CD14-positive monocyte (primary cell): ENCODE results near the gene ANGPTL7. TPM values are rescaled to one million over a fixed set of nuclear protein-coding genes. Genes with fewer than 3 reads are reported as not detected.
"Not testable (repeated sequence)": the region's sequence is repeated elsewhere in the genome, so short reads cannot be mapped to it uniquely, and the experiment has no call there.

Source experiments
- DNase-seq, 3 donors: peaks; one replicate each; pipeline ENCODE4 v3.0.0-alpha.2; 2011 to 2022
- H2AFZ ChIP-seq: 2 replicates; pipeline ENCODE4 v1.6.0; 2012; ENCODE audit warnings: mild to moderate bottlenecking, low read depth, low read length, inconsistent platforms; ENCODE audit not compliant: insufficient read depth, poor library complexity, severe bottlenecking
- H3K27ac ChIP-seq, 2 donors: 1 replicate in 1 of 2; 2 replicates in 1 of 2; pipeline ENCODE4 v1.5.1; 2012 to 2013; ENCODE audit warnings: low read length in 2 of 2, control low read depth in 1 of 2, inconsistent platforms in 1 of 2, low read depth in 1 of 2, mild to moderate bottlenecking in 1 of 2
- H3K27me3 ChIP-seq, 2 donors: one replicate each; pipeline versions ENCODE4 v1.6.0 to v1.6.1; 2011 to 2013; ENCODE audit warnings: low read length in 2 of 2; ENCODE audit not compliant: control insufficient read depth in 2 of 2, insufficient read depth in 2 of 2
- H3K36me3 ChIP-seq, 2 donors: replicated peaks in 1 of 2; 1 replicate in 1 of 2; 2 replicates in 1 of 2; pipeline versions ENCODE4 v1.5.1 to v1.6.1; 2012 to 2013; ENCODE audit warnings: low read length in 2 of 2, control low read depth in 1 of 2, inconsistent platforms in 1 of 2, mild to moderate bottlenecking in 1 of 2; ENCODE audit not compliant: insufficient read depth in 2 of 2, control insufficient read depth in 1 of 2
- H3K4me1 ChIP-seq, 2 donors: 1 replicate in 1 of 2; 2 replicates in 1 of 2; pipeline versions ENCODE4 v1.5.1 to v1.6.1; 2012 to 2013; ENCODE audit warnings: low read length in 2 of 2, control low read depth in 1 of 2, inconsistent platforms in 1 of 2, mild to moderate bottlenecking in 1 of 2, moderate library complexity in 1 of 2; ENCODE audit not compliant: insufficient read depth in 2 of 2, control insufficient read depth in 1 of 2
- H3K4me2 ChIP-seq: replicated peaks from 2 replicates; pipeline ENCODE3; 2012; ENCODE audit warnings: low read length, moderate library complexity, mild to moderate bottlenecking; ENCODE audit not compliant: poor library complexity, severe bottlenecking; ENCODE audit errors: extremely low read depth
- H3K4me3 ChIP-seq, 3 experiments: fragments of 200-600 bp in 1 of 3; sonication (generic) in 1 of 3; replicated peaks in 1 of 3; 1 replicate in 2 of 3; 2 replicates in 1 of 3; pipeline ENCODE4 v1.5.1; 2011 to 2013; ENCODE audit warnings: low read length in 3 of 3, mild to moderate bottlenecking in 3 of 3, control low read depth in 2 of 3, low read depth in 2 of 3, inconsistent platforms in 1 of 3, moderate library complexity in 1 of 3
- H3K79me2 ChIP-seq: 2 replicates; pipeline ENCODE4 v1.6.0; 2012; ENCODE audit warnings: mild to moderate bottlenecking, control low read depth, inconsistent platforms, low read length, moderate library complexity; ENCODE audit not compliant: insufficient read depth
- H3K9ac ChIP-seq: 2 replicates; pipeline ENCODE4 v1.6.0; 2017; ENCODE audit warnings: low read length, mild to moderate bottlenecking; ENCODE audit not compliant: insufficient read depth, poor library complexity, severe bottlenecking
- H3K9me3 ChIP-seq, 2 donors: replicated peaks in 1 of 2; 1 replicate in 1 of 2; 2 replicates in 1 of 2; pipeline versions ENCODE4 v1.5.1 to v1.6.1; 2012 to 2013; ENCODE audit warnings: low read length in 2 of 2, control low read depth in 1 of 2; ENCODE audit not compliant: control insufficient read depth in 1 of 2, insufficient read depth in 1 of 2
- H4K20me1 ChIP-seq: 2 replicates; pipeline ENCODE4 v1.6.0; 2012; ENCODE audit warnings: mild to moderate bottlenecking, low read length, control low read depth, moderate library complexity; ENCODE audit not compliant: insufficient read depth
- H3K27ac Mint-ChIP-seq, 7 donors: one replicate each; pipeline ENCODE4 v1.8.0; 2020; ENCODE audit warnings: mild to moderate bottlenecking in 7 of 7, mixed read lengths in 7 of 7, moderate library complexity in 6 of 7, inconsistent platforms in 2 of 7
- H3K27me3 Mint-ChIP-seq, 3 donors: one replicate each; pipeline ENCODE4 v1.8.0; 2021 to 2022; ENCODE audit warnings: low read depth in 3 of 3, mild to moderate bottlenecking in 3 of 3, mixed read lengths in 3 of 3, moderate library complexity in 3 of 3, inconsistent platforms in 1 of 3
- H3K36me3 Mint-ChIP-seq, 2 donors: one replicate each; pipeline ENCODE4 v1.8.0; 2020; ENCODE audit warnings: mixed read lengths in 2 of 2, inconsistent platforms in 1 of 2, mild to moderate bottlenecking in 1 of 2
- H3K4me1 Mint-ChIP-seq: one replicate; pipeline ENCODE4 v1.8.0; 2020; ENCODE audit warnings: mild to moderate bottlenecking, mixed read lengths
- H3K4me3 Mint-ChIP-seq, 2 donors: one replicate each; pipeline ENCODE4 v1.8.0; 2020; ENCODE audit warnings: mild to moderate bottlenecking in 2 of 2, mixed read lengths in 2 of 2, moderate library complexity in 1 of 2
- H3K9me3 Mint-ChIP-seq, 7 donors: one replicate each; pipeline ENCODE4 v1.8.0; 2020 to 2022; ENCODE audit warnings: mixed read lengths in 7 of 7, mild to moderate bottlenecking in 6 of 7, moderate library complexity in 6 of 7, inconsistent platforms in 2 of 7
- CTCF ChIP-seq: fragments of 200-600 bp; IDR thresholded peaks from one replicate; pipeline ENCODE4 v1.8.0; 2022; ENCODE audit warnings: antibody characterized with exemption, mild to moderate bottlenecking
- WGBS: methylation state at CpG from one replicate; pipeline ENCODE4 v1.1.5; 2013; ENCODE audit warnings: missing lambda C conversion rate; ENCODE audit not compliant: insufficient coverage; 5-methylcytosine and 5-hydroxymethylcytosine counted together
- intact Hi-C, 2 donors: fragments of 100-400 bp; cut with micrococcal nuclease; formaldehyde crosslinking; loops; one replicate each; pipeline versions ENCODE4 v1.15.0 to v1.15.1; 2023
- polyA plus RNA-seq, 3 donors: library from polyadenylated mRNA; depleted of rRNA in 1 of 3; unstranded in 2 of 3; stranded (reverse) in 1 of 3; fragments of 300-500 nt in 2 of 3; fragments of >200 nt in 1 of 3; fragmentation: Illumina TruSeq in 2 of 3; gene quantifications; 1 replicate in 2 of 3; 2 replicates in 1 of 3; pipeline ENCODE4 v1.2.3, GENCODE V29; 2012 to 2021

The ANGPTL7 gene
- polyA plus RNA-seq, 3 donors, result not detected

DNA sequence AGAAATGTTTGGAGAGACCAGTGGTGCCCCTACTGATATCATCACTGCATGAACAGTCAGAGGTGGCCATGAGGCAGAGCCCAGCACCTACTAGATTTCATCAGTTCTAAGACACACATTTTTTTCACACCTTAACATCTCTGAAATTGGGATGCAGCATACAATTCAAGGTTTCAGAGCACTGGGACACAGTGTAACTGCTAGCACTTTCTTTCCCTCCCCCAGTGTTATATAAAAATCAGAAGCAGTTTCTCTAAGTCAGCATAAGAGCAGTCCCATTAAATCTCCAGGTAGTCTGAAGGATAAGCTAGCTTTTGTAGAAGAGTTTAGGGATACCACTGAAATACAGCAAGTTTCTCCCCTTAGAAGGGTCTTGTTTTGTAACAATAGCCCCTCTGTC lies 10.0 kb upstream of the ANGPTL7 start:
- no peaks in the 10 kb centered on the region for H4K20me1 ChIP-seq
- Mint-ChIP-seq H3K27me3 (no peaks in the 10 kb centered on the region), H3K9me3 (no peaks in the 10 kb centered on the region), H3K36me3 (peaks cover 66 to 76% of the 10 kb centered on the region in 2 donors), H3K27ac (no peak overlapping the region), H3K4me3 (no peak overlapping the region), H3K4me1 (no peaks in the 10 kb centered on the region)
- TF ChIP-seq CTCF, result no peak
- H3K9me3 ChIP-seq, result no peaks in the 10 kb centered on the region
- intact Hi-C loops, result no loop called here
- no peak overlapping the region for H2AFZ ChIP-seq
- H3K36me3 ChIP-seq, result peaks cover 44 to 98% of the 10 kb centered on the region in 2 donors
- H3K27ac ChIP-seq, result no peak overlapping the region
- no peak overlapping the region for H3K4me3 ChIP-seq
- no peaks in the 10 kb centered on the region for H3K27me3 ChIP-seq
- DNase-seq, result no peak
- H3K79me2 ChIP-seq, result no peaks in the 10 kb centered on the region
- no peaks in the 10 kb centered on the region for H3K4me1 ChIP-seq
- H3K9ac ChIP-seq, result no peak overlapping the region
- H3K4me2 ChIP-seq, result no peak overlapping the region

DNA sequence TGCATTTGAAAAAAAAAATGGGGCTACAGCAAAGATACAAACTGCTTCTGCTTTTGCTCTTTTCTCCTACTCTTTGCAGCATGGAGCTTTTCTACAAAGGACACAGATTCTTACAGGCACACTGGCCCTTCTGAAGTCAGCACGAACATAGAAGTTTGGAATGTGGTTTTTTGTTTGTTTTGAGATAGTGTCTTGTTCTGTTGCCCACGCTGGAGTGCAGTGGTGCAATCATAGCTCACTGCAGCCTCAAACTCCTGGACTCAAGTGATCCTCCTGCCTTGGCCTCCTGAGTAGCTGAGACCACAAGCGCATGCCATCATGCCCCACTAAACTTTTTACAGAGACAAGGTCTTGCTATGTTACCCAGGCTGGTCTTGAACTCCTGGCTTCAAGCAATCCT lies 9.4 kb upstream of the ANGPTL7 start:
- H3K27me3 Mint-ChIP-seq, DNase-seq, H3K4me3 ChIP-seq, H3K27me3 ChIP-seq, H3K4me2 ChIP-seq, H3K9me3 Mint-ChIP-seq, H3K79me2 ChIP-seq, H3K9me3 ChIP-seq, H3K9ac ChIP-seq, H2AFZ ChIP-seq, H3K27ac ChIP-seq, intact Hi-C loops, H4K20me1 ChIP-seq, H3K4me3 Mint-ChIP-seq, H3K4me1 Mint-ChIP-seq, H3K4me1 ChIP-seq: not testable (repeated sequence)
- H3K36me3 Mint-ChIP-seq, result peaks cover 67 to 80% of the 10 kb centered on the region in 2 donors
- 94% methylated on average over 2 of the region's 3 CpGs for WGBS
- peak overlapping the region in 1 of 7 donors; percentile 32 for H3K27ac Mint-ChIP-seq
- H3K36me3 ChIP-seq, result peaks cover 43 to 98% of the 10 kb centered on the region in 2 donors
